Fibroblast of the aortic adventitia (primary cell): ENCODE results near the gene ALG11. TPM values are rescaled to one million over a fixed set of nuclear protein-coding genes. Genes with fewer than 3 reads are reported as not detected.

ENCODE experiments used
- DNase-seq: peaks from one replicate; pipeline ENCODE4 v3.0.0-alpha.2; 2010; ENCODE audit warnings: low read depth
- H3K4me3 ChIP-seq: 2 replicates; pipeline ENCODE4 v1.5.1; 2011; ENCODE audit warnings: low read depth, mild to moderate bottlenecking, control low read depth, low read length, moderate library complexity
- total RNA-seq: library from RNA; depleted of rRNA; stranded (reverse); fragments of >200 nt; gene quantifications from 2 replicates; pipeline ENCODE4 v1.2.3, GENCODE V29; 2012; ENCODE audit warnings: low replicate concordance
- TF ChIP-seq, protein P1 (sequence below): IDR thresholded peaks from 2 replicates; pipeline ENCODE4 v1.5.1; 2011; ENCODE audit warnings: mild to moderate bottlenecking, low read length, control low read depth, inconsistent platforms; ENCODE audit not compliant: insufficient read depth

The ALG11 gene
- total RNA-seq, 1 donor = 36.3 TPM

DNA sequence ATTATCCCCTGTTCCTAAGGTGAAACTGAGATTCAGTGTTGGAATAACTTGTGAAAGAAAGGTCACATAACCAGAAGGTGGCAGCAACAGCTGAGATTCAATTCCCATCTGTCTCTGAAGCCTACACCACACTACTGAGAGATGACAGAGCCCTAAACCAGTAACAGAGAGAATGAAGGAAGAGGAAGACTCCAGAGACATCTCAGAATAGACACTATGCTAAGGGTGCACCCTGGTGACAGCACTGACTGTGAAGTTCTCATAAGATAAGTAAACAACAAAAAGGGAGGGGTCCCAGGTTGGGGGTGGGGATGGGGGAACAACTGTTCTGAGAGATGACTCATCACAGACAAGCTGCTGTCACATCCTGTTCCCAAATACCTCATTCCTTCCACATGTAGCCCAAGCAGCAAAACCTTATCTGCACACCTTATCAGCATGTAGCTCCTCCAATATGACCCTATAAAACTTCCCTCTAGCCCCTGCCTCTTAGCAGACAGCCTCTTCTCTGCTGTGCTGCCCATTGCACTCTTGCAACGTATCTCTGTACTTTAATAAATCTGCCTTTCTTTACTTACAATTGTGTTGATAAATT lies 58.8 kb downstream of the ALG11 start:
- TF ChIP-seq, protein P1, sequence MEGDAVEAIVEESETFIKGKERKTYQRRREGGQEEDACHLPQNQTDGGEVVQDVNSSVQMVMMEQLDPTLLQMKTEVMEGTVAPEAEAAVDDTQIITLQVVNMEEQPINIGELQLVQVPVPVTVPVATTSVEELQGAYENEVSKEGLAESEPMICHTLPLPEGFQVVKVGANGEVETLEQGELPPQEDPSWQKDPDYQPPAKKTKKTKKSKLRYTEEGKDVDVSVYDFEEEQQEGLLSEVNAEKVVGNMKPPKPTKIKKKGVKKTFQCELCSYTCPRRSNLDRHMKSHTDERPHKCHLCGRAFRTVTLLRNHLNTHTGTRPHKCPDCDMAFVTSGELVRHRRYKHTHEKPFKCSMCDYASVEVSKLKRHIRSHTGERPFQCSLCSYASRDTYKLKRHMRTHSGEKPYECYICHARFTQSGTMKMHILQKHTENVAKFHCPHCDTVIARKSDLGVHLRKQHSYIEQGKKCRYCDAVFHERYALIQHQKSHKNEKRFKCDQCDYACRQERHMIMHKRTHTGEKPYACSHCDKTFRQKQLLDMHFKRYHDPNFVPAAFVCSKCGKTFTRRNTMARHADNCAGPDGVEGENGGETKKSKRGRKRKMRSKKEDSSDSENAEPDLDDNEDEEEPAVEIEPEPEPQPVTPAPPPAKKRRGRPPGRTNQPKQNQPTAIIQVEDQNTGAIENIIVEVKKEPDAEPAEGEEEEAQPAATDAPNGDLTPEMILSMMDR = peak; percentile 30
- DNase-seq = peak; percentile 57
- no peak overlapping the region for H3K4me3 ChIP-seq

Other genes starting within 250 kb of the ALG11 start
- gene DHRS12, start 208.2 kb upstream of the ALG11 start, total RNA-seq = 2.0 and 3.8 TPM in 2 replicates
- not detected in 2 replicates for gene TMEM272, start 167.2 kb upstream of the ALG11 start, total RNA-seq
- not detected in 2 replicates for gene CCDC70, start 150.4 kb upstream of the ALG11 start, total RNA-seq
- gene ATP7B, start 948 bp upstream of the ALG11 start, total RNA-seq = 1.3 and 1.5 TPM in 2 replicates
- gene UTP14C, start 12.3 kb downstream of the ALG11 start, total RNA-seq = 13.3 and 14.7 TPM in 2 replicates
- 0.45 TPM in 1 of 2 replicates, not detected in the other for gene NEK5, start 116.7 kb downstream of the ALG11 start, total RNA-seq
- 12.3 and 33.9 TPM in 2 replicates for gene NEK3, start 147.2 kb downstream of the ALG11 start, total RNA-seq